GM18517 (cell line): ENCODE data around the gene ZNF672.
"Not testable (repeated sequence)": the region's sequence is repeated elsewhere in the genome, so short reads cannot be mapped to it uniquely, and the experiment has no call there.

Source experiments
- ATAC-seq: cut with Tn5 transposase; IDR thresholded peaks from one replicate; pipeline ENCODE4 v1.9.1; 2021; ENCODE audit warnings: mild to moderate bottlenecking, moderate library complexity; ENCODE audit not compliant: unreplicated experiment

ZNF672 gene

GRCh38 chr1:248884632-248885295 lies 46.7 kb downstream of the ZNF672 start:
- no peak for ATAC-seq

GRCh38 chr1:248885646-248886045 lies 47.6 kb downstream of the ZNF672 start:
- no peak for ATAC-seq

- no peak for ATAC-seq
These were observed 48.3 kb downstream of the ZNF672 start for GRCh38 chr1:248886237-248886895.

GRCh38 chr1:248889914-248890243 lies 51.9 kb downstream of the ZNF672 start:
- not testable (repeated sequence) for ATAC-seq

- no peak for ATAC-seq
These were observed 52.8 kb downstream of the ZNF672 start for GRCh38 chr1:248890549-248891498.

GRCh38 chr1:248891758-248892157 lies 53.7 kb downstream of the ZNF672 start:
- no peak for ATAC-seq

- no peak for ATAC-seq
These were observed 54.6 kb downstream of the ZNF672 start for GRCh38 chr1:248892590-248892989.

- ATAC-seq, result no peak
These were observed 56.8 kb downstream of the ZNF672 start for GRCh38 chr1:248894837-248895236.

GRCh38 chr1:248897412-248898337 lies 59.7 kb downstream of the ZNF672 start:
- no peak for ATAC-seq
